Keratinocyte (primary cell): Measurements from ENCODE around the gene VWA7. TPM values are rescaled to one million over a fixed set of nuclear protein-coding genes. Genes with fewer than 3 reads are reported as not detected.
A peak's percentile ranks its signal among the peaks of the same experiment; 100 is the strongest.

Experiments
- DNase-seq: peaks from one replicate; pipeline ENCODE4 v3.0.0-alpha.2; 2011; ENCODE audit warnings: low read depth, missing footprints, low spot score
- FAIRE-seq: peaks from 2 replicates; lab custom pipeline; 2011; peaks lifted over from hg19 to GRCh38; lab: Jason Lieb, UNC
- H2AFZ ChIP-seq: 2 replicates; pipeline ENCODE4 v1.6.0; 2012; ENCODE audit warnings: low read length, control low read depth, inconsistent platforms; ENCODE audit not compliant: control insufficient read depth
- H3K27ac ChIP-seq: 2 replicates; pipeline ENCODE4 v1.5.1; 2011; ENCODE audit warnings: low read length; ENCODE audit not compliant: control insufficient read depth, insufficient read depth
- H3K27me3 ChIP-seq: 3 replicates; pipeline ENCODE4 v1.6.0; 2011; ENCODE audit warnings: low read length; ENCODE audit not compliant: control insufficient read depth, insufficient read depth; ENCODE audit errors: extremely low read depth
- H3K36me3 ChIP-seq, 2 experiments: 2 replicates in 1 of 2; 3 replicates in 1 of 2; pipeline ENCODE4 v1.5.1; 2011; ENCODE audit warnings: low read length in 2 of 2, mild to moderate bottlenecking in 1 of 2; ENCODE audit not compliant: control insufficient read depth in 2 of 2, insufficient read depth in 2 of 2; ENCODE audit errors: extremely low read depth in 1 of 2
- H3K4me1 ChIP-seq: 3 replicates; pipeline ENCODE4 v1.5.1; 2011; ENCODE audit warnings: low read length; ENCODE audit not compliant: control insufficient read depth, insufficient read depth; ENCODE audit errors: extremely low read depth
- H3K4me2 ChIP-seq: 3 replicates; pipeline ENCODE4 v1.6.0; 2011; ENCODE audit warnings: low read depth, low read length; ENCODE audit not compliant: control insufficient read depth, insufficient read depth; ENCODE audit errors: extremely low read depth
- H3K4me3 ChIP-seq, 3 experiments: fragments of 200-600 bp in 1 of 3; sonication (generic) in 1 of 3; 2 replicates in 2 of 3; 3 replicates in 1 of 3; pipeline ENCODE4 v1.5.1; 2011 to 2016; ENCODE audit warnings: low read length in 3 of 3, mild to moderate bottlenecking in 3 of 3, control low read depth in 2 of 3, inconsistent platforms in 1 of 3, low read depth in 1 of 3, mixed read lengths in 1 of 3, mixed run types in 1 of 3, moderate library complexity in 1 of 3; ENCODE audit not compliant: control insufficient read depth in 2 of 3, insufficient read depth in 2 of 3; ENCODE audit errors: extremely low read depth in 1 of 3
- H3K79me2 ChIP-seq: 2 replicates; pipeline ENCODE4 v1.6.0; 2012; ENCODE audit warnings: low read length; ENCODE audit not compliant: control insufficient read depth, insufficient read depth
- H3K9ac ChIP-seq: 3 replicates; pipeline ENCODE4 v1.6.0; 2011; ENCODE audit warnings: low read length; ENCODE audit not compliant: control insufficient read depth, insufficient read depth; ENCODE audit errors: extremely low read depth
- H3K9me1 ChIP-seq: 3 replicates; pipeline ENCODE4 v1.6.0; 2011; ENCODE audit warnings: low read length; ENCODE audit not compliant: control insufficient read depth, insufficient read depth; ENCODE audit errors: extremely low read depth
- H3K9me3 ChIP-seq: 2 replicates; pipeline ENCODE4 v1.5.1; 2012; ENCODE audit warnings: low read depth, low read length; ENCODE audit not compliant: control insufficient read depth
- H4K20me1 ChIP-seq: 3 replicates; pipeline ENCODE4 v1.6.0; 2011; ENCODE audit warnings: low read length; ENCODE audit not compliant: control insufficient read depth, insufficient read depth; ENCODE audit errors: extremely low read depth
- CTCF ChIP-seq, 3 experiments: IDR thresholded peaks in 1 of 3; conservative IDR thresholded peaks in 1 of 3; optimal IDR thresholded peaks in 1 of 3; 2 replicates in 2 of 3; 3 replicates in 1 of 3; pipeline versions ENCODE3 to v1.5.1; 2011; ENCODE audit warnings: low read length in 3 of 3, mild to moderate bottlenecking in 3 of 3, moderate library complexity in 2 of 3, control low read depth in 1 of 3, inconsistent platforms in 1 of 3; ENCODE audit not compliant: insufficient read depth in 2 of 3; ENCODE audit errors: extremely low read depth in 1 of 3
- EZH2 ChIP-seq: IDR thresholded peaks from one replicate; pipeline ENCODE4 v1.6.1; 2012; ENCODE audit warnings: inconsistent platforms, mild to moderate bottlenecking, low read length, moderate library complexity
- dilution Hi-C: fragments of 300-500 bp; cut with MboI; formaldehyde crosslinking; loops from one replicate; pipeline ENCODE4 v1.7.0; 2020; ENCODE audit warnings: low sequenced_read_pairs; ENCODE audit not compliant: extremely low pct_ligation_motif_present
- polyA plus RNA-seq, 5 experiments: library from polyadenylated mRNA; depleted of rRNA in 3 of 5; stranded (reverse) in 3 of 5; stranded (forward) in 1 of 5; unstranded in 1 of 5; fragments of >200 nt; gene quantifications; 1 replicate in 1 of 5; 2 replicates in 3 of 5; 3 replicates in 1 of 5; pipeline versions ENCODE4 v1.2.1 to v1.2.3, GENCODE V29; 2011 to 2012; ENCODE audit warnings: missing spikeins in 2 of 5, low read depth in 1 of 5, low replicate concordance in 1 of 5

The VWA7 gene
- polyA plus RNA-seq, 1 donor (not counting 4 experiments of a cell fraction or from before 2014, with no cell fraction given), result 0.47 TPM

GRCh38 chr6:31741815-31742214 lies 35.3 kb downstream of the VWA7 start:
- Histone ChIP-seq H3K4me1 (peaks cover 22% of the 10 kb centered on the region), H4K20me1 (no peaks in the 10 kb centered on the region), H3K9me3 (no peaks in the 10 kb centered on the region), H2AFZ (no peak overlapping the region), H3K36me3 (peaks cover 2 to 17% of the 10 kb centered on the region in 2 experiments), H3K4me2 (no peak overlapping the region), H3K27me3 (no peaks in the 10 kb centered on the region), H3K9ac (no peak overlapping the region), H3K27ac (no peak overlapping the region), H3K4me3 (no peak overlapping the region), H3K79me2 (peaks cover 1% of the 10 kb centered on the region), H3K9me1 (no peaks in the 10 kb centered on the region)
- TF ChIP-seq CTCF (optimal IDR thresholded peaks at IDR 0.05 in 1 of 3, IDR thresholded peaks at IDR 0.05 in 1 of 3, conservative IDR thresholded peaks at IDR 0.05 in 1 of 3; ENCODE audit: extremely low read depth in 1 of 3, insufficient read depth in 2 of 3, low read length in 3 of 3), result no peak
- TF ChIP-seq EZH2, result no peak
- DNase-seq (no peak), FAIRE-seq (no peak)
- dilution Hi-C loops, result no loop called here

- Histone ChIP-seq H4K20me1 (no peaks in the 10 kb centered on the region), H3K9me3 (no peaks in the 10 kb centered on the region), H3K4me2 (peak overlapping the region; percentile 81), H3K36me3 (peaks cover 2 to 17% of the 10 kb centered on the region in 2 experiments), H3K27ac (peak overlapping the region; percentile 83), H3K27me3 (no peaks in the 10 kb centered on the region), H3K9ac (peak overlapping the region; percentile 88), H2AFZ (peak overlapping the region; percentile 87), H3K79me2 (peaks cover 13% of the 10 kb centered on the region), H3K9me1 (no peaks in the 10 kb centered on the region), H3K4me1 (peaks cover 26% of the 10 kb centered on the region), H3K4me3 (peak overlapping the region; percentile 72 to 88 (median 87))
- DNase-seq (no peak), FAIRE-seq (no peak)
- dilution Hi-C loops, result no loop called here
- TF ChIP-seq CTCF (optimal IDR thresholded peaks at IDR 0.05 in 1 of 3, IDR thresholded peaks at IDR 0.05 in 1 of 3, conservative IDR thresholded peaks at IDR 0.05 in 1 of 3; ENCODE audit: extremely low read depth in 1 of 3, insufficient read depth in 2 of 3, low read length in 3 of 3) (no peak), EZH2 (no peak)
These were observed 36.5 kb downstream of the VWA7 start for GRCh38 chr6:31740397-31741223.
